Coronary artery (tissue), 2 donors: ENCODE measurements around the gene TP53BP2.
"Not testable (repeated sequence)": the region's sequence is repeated elsewhere in the genome, so short reads cannot be mapped to it uniquely, and the experiment has no call there.

ENCODE experiments used
- DNase-seq: peaks from one replicate; pipeline ENCODE4 v3.0.0-alpha.2; 2017; ENCODE audit warnings: low spot score
- H3K27ac ChIP-seq, 2 donors: fragments of 200-600 bp; sonication (generic); one replicate each; pipeline ENCODE4 v1.5.1; 2016 to 2019
- H3K4me3 ChIP-seq: fragments of 200-600 bp; sonication (generic); 2 replicates; pipeline ENCODE4 v1.5.1; 2016; ENCODE audit warnings: mild to moderate bottlenecking, moderate library complexity
- CTCF ChIP-seq: fragments of 200-600 bp; sonication (generic); IDR thresholded peaks from one replicate; pipeline ENCODE4 v1.5.1; 2019; ENCODE audit warnings: antibody characterized with exemption

The TP53BP2 gene

DNA sequence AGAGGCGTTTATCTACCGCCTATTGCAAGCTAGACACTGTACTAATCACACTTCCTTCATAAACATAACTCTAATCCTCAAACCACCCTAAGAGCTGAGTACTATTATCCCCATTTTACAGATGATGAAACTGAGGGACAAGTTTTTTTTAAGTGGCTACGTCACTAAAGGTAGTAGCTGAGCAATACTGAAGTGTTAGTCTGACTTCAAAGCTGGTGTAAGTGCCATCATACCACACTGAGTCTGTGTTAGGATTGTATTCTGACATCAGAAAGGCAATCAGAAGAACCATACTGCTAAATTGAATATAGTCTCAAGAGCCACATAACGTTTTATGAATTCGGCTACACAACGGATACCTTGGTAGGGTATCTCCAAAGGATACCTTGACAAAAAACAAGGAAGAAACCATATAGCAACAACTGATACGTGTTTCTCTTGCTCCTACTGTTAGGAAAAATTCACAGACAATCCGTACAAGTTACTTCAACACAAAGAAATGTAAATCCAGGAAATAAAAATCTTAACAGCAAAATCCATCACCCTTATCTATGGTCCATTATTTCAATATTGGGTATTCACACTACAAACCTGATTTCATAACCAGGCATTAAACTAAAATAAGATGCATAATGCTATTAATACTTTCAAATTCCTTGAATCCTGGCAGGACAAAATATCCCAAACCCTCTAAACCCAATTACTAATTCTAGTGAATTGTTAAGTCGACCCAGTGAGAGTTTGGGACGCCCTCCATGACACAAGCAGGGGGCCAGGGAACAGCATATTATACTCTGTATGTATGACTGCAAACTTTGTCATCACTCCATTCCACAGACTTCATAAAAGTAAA is 1.6 kb downstream of the TP53BP2 start:
- peak overlapping the region; percentile 90 to 99 for H3K27ac ChIP-seq

DNA sequence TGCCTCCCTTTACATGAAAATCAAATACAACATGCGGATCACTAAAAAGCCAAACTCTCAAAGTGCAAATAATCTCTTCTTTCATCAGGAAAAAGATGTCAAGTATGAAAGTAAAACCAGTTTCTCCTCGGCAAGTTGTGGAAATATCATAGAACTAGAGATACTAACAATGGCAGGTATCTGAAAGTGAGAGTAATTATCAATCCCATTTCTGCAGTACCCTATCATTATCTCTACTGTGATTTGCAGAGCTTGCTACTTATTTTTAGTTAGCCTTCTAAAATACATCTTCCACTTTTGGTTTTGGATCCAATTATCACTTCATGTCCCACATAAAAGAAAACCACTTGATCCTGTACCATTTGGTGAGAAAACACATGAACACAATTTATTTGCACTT is 3.0 kb downstream of the TP53BP2 start:
- peak overlapping the region; percentile 96 for H3K4me3 ChIP-seq

More for the DNA sequence above, 1.6 kb downstream of the TP53BP2 start:
- no peak for TF ChIP-seq CTCF
- H3K4me3 ChIP-seq = peak overlapping the region; percentile 96
- DNase-seq = no peak

GRCh38 chr1:223841977-223842623 is 3.6 kb downstream of the TP53BP2 start:
- Histone ChIP-seq H3K27ac (peak overlapping the region; percentile 46 to 58), H3K4me3 (peak overlapping the region; percentile 22)

More for the DNA sequence above, 3.0 kb downstream of the TP53BP2 start:
- DNase-seq = no peak
- TF ChIP-seq CTCF = no peak
- peak overlapping the region; percentile 4 to 44 for H3K27ac ChIP-seq

GRCh38 chr1:223840254-223840653 is 5.5 kb downstream of the TP53BP2 start:
- no peak for DNase-seq
- no peak for TF ChIP-seq CTCF
- peak overlapping the region; percentile 43 to 58 for H3K27ac ChIP-seq
- H3K4me3 ChIP-seq = peak overlapping the region; percentile 0

More at GRCh38 chr1:223841977-223842623, 3.6 kb downstream of the TP53BP2 start:
- DNase-seq = not testable (repeated sequence)

GRCh38 chr1:223838125-223838854 is 7.5 kb downstream of the TP53BP2 start:
- Histone ChIP-seq H3K27ac (peak overlapping the region; percentile 7 to 27), H3K4me3 (no peak overlapping the region)
- no peak for TF ChIP-seq CTCF
- DNase-seq = no peak

DNA sequence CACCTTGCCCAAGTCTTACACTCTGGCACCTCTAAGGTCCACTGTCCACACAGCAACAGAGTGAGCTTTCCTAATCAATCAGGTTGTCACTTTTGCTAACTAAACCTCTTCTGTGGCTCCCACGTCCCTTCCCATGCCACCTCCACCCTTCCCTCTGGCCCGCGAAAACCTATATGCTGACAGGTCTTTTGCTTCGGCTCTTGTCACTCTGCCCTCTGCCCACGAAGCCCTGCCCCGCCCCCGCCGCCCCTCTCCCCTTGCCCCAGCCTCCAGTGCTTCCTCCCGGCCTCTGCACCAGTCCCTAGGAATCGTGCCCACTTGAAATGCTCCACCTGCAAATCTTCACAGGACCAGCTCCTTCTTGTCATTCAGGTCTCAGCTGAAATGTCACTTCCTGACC is 8.1 kb downstream of the TP53BP2 start:
- Histone ChIP-seq H3K4me3 (no peak overlapping the region), H3K27ac (peak overlapping the region; percentile 20 to 27)
- no peak for DNase-seq
- no peak for TF ChIP-seq CTCF

- Histone ChIP-seq H3K4me3 (no peak overlapping the region), H3K27ac (peak overlapping the region; percentile 20 to 27)
- no peak for DNase-seq
- no peak for TF ChIP-seq CTCF
Observed at GRCh38 chr1:223837206-223837605, 8.5 kb downstream of the TP53BP2 start.
